KMS-11 (cell line): ENCODE measurements around the gene NRCAM.

Source experiments
- H2AFZ ChIP-seq: fragments of 200-600 bp; sonication (generic); 2 replicates; pipeline ENCODE4 v1.6.1; 2016; ENCODE audit warnings: antibody characterized with exemption, mixed run types, low read depth
- H3K27ac ChIP-seq: fragments of 200-600 bp; sonication (generic); 2 replicates; pipeline ENCODE4 v1.6.1; 2016; ENCODE audit warnings: mild to moderate bottlenecking, mixed run types
- H3K27me3 ChIP-seq: fragments of 200-600 bp; sonication (generic); 2 replicates; pipeline ENCODE4 v1.6.1; 2017; ENCODE audit warnings: mild to moderate bottlenecking, low read depth, mixed run types, moderate library complexity; ENCODE audit not compliant: insufficient read depth
- H3K36me3 ChIP-seq: fragments of 200-600 bp; sonication (generic); 2 replicates; pipeline ENCODE4 v1.6.1; 2017; ENCODE audit warnings: mild to moderate bottlenecking, mixed run types; ENCODE audit not compliant: insufficient read depth
- H3K4me1 ChIP-seq: fragments of 200-600 bp; sonication (generic); 2 replicates; pipeline ENCODE4 v1.6.1; 2016; ENCODE audit warnings: mild to moderate bottlenecking, low read depth, mixed run types; ENCODE audit not compliant: poor library complexity, severe bottlenecking
- H3K4me2 ChIP-seq: fragments of 200-600 bp; sonication (generic); 2 replicates; pipeline ENCODE4 v1.7.0; 2016; ENCODE audit warnings: mild to moderate bottlenecking, mixed run types
- H3K4me3 ChIP-seq: fragments of 200-600 bp; sonication (generic); IDR thresholded peaks from 2 replicates; pipeline ENCODE4 v1.6.1; 2017; ENCODE audit warnings: low read depth, low read length, mixed read lengths; ENCODE audit not compliant: insufficient read depth
- H3K79me2 ChIP-seq: fragments of 200-600 bp; sonication (generic); 2 replicates; pipeline ENCODE4 v1.6.1; 2016; ENCODE audit warnings: low read depth, mixed run types; ENCODE audit not compliant: insufficient read depth
- H3K9ac ChIP-seq: fragments of 200-600 bp; sonication (generic); 2 replicates; pipeline ENCODE4 v1.6.1; 2016; ENCODE audit warnings: mild to moderate bottlenecking, mixed run types
- H4K20me1 ChIP-seq: fragments of 200-600 bp; sonication (generic); 2 replicates; pipeline ENCODE4 v1.6.1; 2016; ENCODE audit warnings: mild to moderate bottlenecking, mixed run types; ENCODE audit not compliant: insufficient read depth
- CTCF ChIP-seq: fragments of 200-600 bp; sonication (generic); conservative IDR thresholded peaks from 2 replicates; pipeline ENCODE4 v1.6.1; 2017; ENCODE audit warnings: low read depth, mild to moderate bottlenecking, antibody characterized with exemption, low read length, moderate library complexity, mixed read lengths

NRCAM gene

GRCh38 chr7:108419961-108420908 is 36.0 kb downstream of the NRCAM start:
- Histone ChIP-seq H4K20me1 (no peaks in the 10 kb centered on the region), H2AFZ (no peak overlapping the region), H3K36me3 (no peaks in the 10 kb centered on the region), H3K27ac (no peak overlapping the region), H3K4me3 (no peak overlapping the region), H3K4me1 (peaks cover 58% of the 10 kb centered on the region), H3K79me2 (peaks cover 23% of the 10 kb centered on the region; the same call in 1 of the 2 replicates), H3K27me3 (no peaks in the 10 kb centered on the region), H3K4me2 (no peak overlapping the region), H3K9ac (no peak overlapping the region)
- TF ChIP-seq CTCF: no peak

GRCh38 chr7:108418946-108419345 is 37.3 kb downstream of the NRCAM start:
- H3K9ac ChIP-seq: no peak overlapping the region
- no peaks in the 10 kb centered on the region for H3K36me3 ChIP-seq
- no peak for TF ChIP-seq CTCF
- peaks cover 71% of the 10 kb centered on the region for H3K4me1 ChIP-seq
- H3K4me3 ChIP-seq: no peak overlapping the region
- no peak overlapping the region for H2AFZ ChIP-seq
- no peaks in the 10 kb centered on the region for H4K20me1 ChIP-seq
- peaks cover 25% of the 10 kb centered on the region; the same call in 1 of the 2 replicates for H3K79me2 ChIP-seq
- H3K4me2 ChIP-seq: no peak overlapping the region
- no peak overlapping the region for H3K27ac ChIP-seq
- H3K27me3 ChIP-seq: no peaks in the 10 kb centered on the region

- Histone ChIP-seq H3K4me3 (no peak overlapping the region), H3K36me3 (no peaks in the 10 kb centered on the region), H3K27ac (peak overlapping the region; percentile 93), H2AFZ (no peak overlapping the region), H3K27me3 (no peaks in the 10 kb centered on the region), H4K20me1 (no peaks in the 10 kb centered on the region), H3K4me2 (peak overlapping the region; percentile 92), H3K9ac (peak overlapping the region; percentile 67; the same call in 1 of the 2 replicates), H3K79me2 (peaks cover 25% of the 10 kb centered on the region; the same call in 1 of the 2 replicates), H3K4me1 (peaks cover 81% of the 10 kb centered on the region)
- TF ChIP-seq CTCF: no peak
Measured at GRCh38 chr7:108417926-108418325, 38.3 kb downstream of the NRCAM start.

- H3K79me2 ChIP-seq: peaks cover 25% of the 10 kb centered on the region; the same call in 1 of the 2 replicates
- no peak overlapping the region for H3K4me3 ChIP-seq
- peaks cover 80% of the 10 kb centered on the region for H3K4me1 ChIP-seq
- H4K20me1 ChIP-seq: no peaks in the 10 kb centered on the region
- peak overlapping the region; percentile 92 for H3K4me2 ChIP-seq
- H3K27ac ChIP-seq: peak overlapping the region; percentile 93
- H3K36me3 ChIP-seq: no peaks in the 10 kb centered on the region
- no peak for TF ChIP-seq CTCF
- H3K27me3 ChIP-seq: no peaks in the 10 kb centered on the region
- 0 out of 2 replicates have a peak overlapping the region, but pooled peaks have one; percentile 32 for H2AFZ ChIP-seq
- peak overlapping the region; percentile 67; the same call in 1 of the 2 replicates for H3K9ac ChIP-seq
Measured at GRCh38 chr7:108417144-108417543, 39.1 kb downstream of the NRCAM start.
